ENCODE measurements around the gene ANXA2.

ANXA2 gene

DNA sequence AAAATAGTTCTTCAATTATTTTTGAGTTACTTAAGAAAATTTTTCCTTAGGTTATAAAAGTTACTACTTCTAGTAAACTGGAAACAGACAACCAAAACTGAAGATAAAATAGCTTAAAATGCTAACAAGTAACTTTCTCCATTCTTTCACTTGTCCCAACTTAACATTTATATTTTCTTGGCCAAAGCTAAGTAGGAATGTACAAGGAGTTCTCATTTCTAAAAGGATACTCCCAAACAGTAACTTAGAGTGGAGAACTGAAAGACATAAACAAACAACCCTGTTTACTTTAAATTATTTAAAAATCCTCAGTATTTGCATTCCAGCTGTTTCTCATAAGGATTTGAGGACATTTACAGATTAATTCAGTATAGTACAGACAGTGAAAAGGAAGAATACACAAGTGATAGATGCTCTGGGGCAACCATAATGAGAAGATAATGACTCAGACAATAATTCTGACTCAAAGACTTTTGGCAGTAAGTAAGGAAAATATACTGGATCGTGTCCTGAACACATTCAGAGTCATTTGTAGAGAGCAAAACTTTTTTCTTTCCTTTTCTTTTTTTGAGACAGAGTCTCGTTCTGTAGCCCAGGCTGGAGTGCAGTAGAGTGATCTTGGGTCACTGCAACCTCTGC, 29.2 kb upstream of the ANXA2 start:
- TF ChIP-seq, protein P1, sequence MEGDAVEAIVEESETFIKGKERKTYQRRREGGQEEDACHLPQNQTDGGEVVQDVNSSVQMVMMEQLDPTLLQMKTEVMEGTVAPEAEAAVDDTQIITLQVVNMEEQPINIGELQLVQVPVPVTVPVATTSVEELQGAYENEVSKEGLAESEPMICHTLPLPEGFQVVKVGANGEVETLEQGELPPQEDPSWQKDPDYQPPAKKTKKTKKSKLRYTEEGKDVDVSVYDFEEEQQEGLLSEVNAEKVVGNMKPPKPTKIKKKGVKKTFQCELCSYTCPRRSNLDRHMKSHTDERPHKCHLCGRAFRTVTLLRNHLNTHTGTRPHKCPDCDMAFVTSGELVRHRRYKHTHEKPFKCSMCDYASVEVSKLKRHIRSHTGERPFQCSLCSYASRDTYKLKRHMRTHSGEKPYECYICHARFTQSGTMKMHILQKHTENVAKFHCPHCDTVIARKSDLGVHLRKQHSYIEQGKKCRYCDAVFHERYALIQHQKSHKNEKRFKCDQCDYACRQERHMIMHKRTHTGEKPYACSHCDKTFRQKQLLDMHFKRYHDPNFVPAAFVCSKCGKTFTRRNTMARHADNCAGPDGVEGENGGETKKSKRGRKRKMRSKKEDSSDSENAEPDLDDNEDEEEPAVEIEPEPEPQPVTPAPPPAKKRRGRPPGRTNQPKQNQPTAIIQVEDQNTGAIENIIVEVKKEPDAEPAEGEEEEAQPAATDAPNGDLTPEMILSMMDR (IDR thresholded peaks at IDR 0.05; ENCODE audit: insufficient read depth, missing control alignments): no peak
- DNase-seq (ENCODE audit: insufficient read length, low spot score) (no peak), FAIRE-seq (no peak)

DNA sequence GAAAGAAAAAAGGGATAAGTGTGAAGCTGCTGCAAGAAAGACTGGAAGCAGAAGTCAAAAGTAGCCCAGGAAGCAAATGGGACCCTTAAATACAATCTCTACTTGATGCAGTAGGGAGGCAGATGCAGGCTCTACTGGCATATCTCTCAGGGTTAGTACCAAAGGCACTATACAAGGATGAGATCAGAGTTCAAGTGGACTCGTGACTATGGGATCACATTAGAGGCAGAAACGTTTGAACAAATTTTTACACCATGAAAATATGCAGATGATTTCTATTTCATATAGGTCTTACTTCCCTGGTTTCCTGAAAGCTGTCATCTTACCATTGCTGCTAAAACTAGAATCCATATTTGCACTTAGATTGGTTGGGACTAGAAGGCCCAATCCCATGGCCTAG, 27.7 kb upstream of the ANXA2 start:
- no peak for DNase-seq (ENCODE audit: insufficient read length, low spot score)
- TF ChIP-seq, protein P1 (IDR thresholded peaks at IDR 0.05; ENCODE audit: insufficient read depth, missing control alignments): no peak
- FAIRE-seq: no peak

DNA sequence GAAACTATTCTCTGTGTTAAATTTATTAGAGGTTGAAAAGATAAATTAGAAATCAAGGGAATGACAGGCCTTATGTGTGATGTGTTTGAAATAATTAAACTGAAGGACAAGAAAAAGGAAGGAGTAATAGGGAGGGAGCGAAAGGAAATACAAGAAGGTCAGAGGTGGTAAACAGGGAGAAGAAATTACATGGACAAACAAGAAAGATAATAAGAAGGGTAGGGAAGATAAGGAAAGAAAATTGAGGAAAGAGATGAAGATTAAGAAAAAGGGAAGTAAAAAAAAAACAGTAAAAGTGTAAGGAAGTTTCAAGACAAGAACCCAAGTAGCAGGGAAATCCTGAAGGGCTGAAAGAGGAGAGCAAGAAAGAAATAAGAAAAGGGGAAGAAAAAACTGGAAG, 26.2 kb upstream of the ANXA2 start:
- DNase-seq (ENCODE audit: insufficient read length, low spot score): no peak
- no peak for FAIRE-seq
- TF ChIP-seq, protein P1 (IDR thresholded peaks at IDR 0.05; ENCODE audit: insufficient read depth, missing control alignments): no peak

DNA sequence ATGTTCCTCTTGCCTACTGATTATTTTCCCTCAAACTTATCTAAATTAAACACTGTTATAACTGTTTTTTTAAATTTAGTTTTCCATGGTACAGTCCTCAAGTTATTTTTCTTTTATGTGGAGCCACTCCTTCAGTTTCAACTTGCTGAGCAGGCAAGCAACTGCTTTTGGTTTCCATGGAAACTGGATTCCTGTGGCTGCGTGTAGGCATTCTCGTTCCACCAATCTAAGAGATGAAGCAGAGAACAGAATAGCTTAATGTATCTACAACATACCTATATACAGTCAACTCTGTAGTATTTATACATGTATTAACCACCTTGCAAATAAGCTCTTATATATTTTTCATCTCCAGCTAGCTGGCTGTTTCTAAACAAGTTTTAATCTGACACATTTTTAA, 25.8 kb upstream of the ANXA2 start:
- TF ChIP-seq, protein P1 (IDR thresholded peaks at IDR 0.05; ENCODE audit: insufficient read depth, missing control alignments): no peak
- DNase-seq (ENCODE audit: insufficient read length, low spot score): no peak
- no peak for FAIRE-seq

DNA sequence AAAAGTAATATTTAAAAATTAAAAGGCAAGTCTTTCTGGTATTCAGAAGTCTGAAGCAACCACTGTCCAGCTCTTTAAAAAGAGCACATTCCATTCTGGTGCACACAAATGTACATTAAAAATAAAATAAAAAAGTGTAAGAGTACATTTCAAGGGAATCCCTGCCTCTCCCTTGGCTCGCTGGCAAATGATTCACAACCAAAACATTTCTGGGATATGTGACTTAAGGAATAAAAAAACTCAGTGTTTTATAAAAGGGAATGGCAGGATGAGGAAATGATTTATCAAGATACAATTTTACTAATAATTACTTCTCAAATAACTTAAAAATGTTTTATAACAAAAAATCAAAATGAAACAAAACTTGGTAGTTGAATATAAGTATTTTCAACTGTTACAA, 23.8 kb upstream of the ANXA2 start:
- no peak for FAIRE-seq
- no peak for DNase-seq (ENCODE audit: insufficient read length, low spot score)
- TF ChIP-seq, protein P1 (IDR thresholded peaks at IDR 0.05; ENCODE audit: insufficient read depth, missing control alignments): no peak

DNA sequence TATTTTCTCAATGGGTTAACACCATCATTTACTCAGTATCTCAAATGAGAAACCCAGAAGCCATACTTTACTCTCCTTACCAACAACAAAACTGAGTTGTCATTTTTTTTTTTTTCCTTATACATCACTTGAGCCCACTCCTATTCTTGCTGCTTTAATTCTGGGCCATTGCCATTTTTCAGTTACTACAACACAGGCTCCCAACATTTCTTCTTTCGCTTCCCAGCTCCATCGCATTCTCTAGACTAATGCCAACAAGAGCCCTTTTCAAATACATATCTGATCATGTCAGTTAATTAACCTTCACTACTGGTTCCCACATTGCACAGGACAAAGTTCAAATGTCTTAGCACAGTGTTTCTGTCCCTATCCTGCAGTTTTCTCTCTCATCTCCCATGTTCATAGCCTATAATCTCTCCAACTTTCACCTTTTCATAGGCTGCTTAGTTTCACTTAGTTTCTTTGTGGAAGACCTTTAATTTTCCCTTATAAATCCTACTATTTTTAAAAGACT, 22.5 kb upstream of the ANXA2 start:
- TF ChIP-seq, protein P1 (IDR thresholded peaks at IDR 0.05; ENCODE audit: insufficient read depth, missing control alignments): no peak
- no peak for FAIRE-seq
- no peak for DNase-seq (ENCODE audit: insufficient read length, low spot score)

DNA sequence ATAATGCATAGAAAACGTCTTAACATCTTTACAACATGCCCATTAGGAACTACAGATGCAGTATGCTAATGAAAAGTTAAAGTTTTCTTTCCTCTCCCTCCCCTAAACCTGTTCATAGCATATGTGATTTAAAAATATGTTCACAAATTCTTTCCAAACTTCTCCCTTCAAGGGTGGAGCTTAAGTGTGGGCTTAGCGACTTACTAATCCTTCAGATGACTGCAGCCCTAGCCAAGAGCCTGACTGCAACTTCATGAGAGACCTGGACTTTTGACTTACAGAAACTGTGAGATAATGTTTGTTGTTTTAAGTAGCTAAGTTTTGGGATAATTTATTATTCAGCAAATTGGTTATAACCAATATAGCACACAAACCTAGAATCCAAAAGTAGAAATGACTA, 22.0 kb upstream of the ANXA2 start:
- FAIRE-seq (no peak), DNase-seq (ENCODE audit: insufficient read length, low spot score) (no peak)
- TF ChIP-seq, protein P1 (IDR thresholded peaks at IDR 0.05; ENCODE audit: insufficient read depth, missing control alignments): no peak
